ENCODE data around the gene WDR64.

DNA sequence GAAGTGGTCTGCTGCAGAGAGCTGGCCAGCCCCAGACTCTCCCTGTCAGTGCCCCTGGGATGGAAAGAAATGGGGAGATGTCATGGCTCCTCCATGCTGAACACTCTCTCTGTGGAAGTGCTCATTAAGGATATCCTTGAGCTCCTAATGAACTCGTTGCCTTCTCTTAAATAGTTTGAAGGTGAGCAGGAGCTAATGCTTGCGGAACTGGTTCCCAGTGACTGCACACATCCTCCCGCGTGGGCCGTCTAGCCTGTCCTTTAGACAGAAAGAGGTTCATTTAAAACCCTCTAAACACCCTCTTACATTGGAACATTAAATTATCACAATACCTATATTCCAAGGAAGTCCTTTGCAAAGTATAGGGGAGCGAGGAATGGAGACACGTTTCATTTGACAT lies 5.9 kb upstream of the WDR64 start:
- TF ChIP-seq, protein P1, sequence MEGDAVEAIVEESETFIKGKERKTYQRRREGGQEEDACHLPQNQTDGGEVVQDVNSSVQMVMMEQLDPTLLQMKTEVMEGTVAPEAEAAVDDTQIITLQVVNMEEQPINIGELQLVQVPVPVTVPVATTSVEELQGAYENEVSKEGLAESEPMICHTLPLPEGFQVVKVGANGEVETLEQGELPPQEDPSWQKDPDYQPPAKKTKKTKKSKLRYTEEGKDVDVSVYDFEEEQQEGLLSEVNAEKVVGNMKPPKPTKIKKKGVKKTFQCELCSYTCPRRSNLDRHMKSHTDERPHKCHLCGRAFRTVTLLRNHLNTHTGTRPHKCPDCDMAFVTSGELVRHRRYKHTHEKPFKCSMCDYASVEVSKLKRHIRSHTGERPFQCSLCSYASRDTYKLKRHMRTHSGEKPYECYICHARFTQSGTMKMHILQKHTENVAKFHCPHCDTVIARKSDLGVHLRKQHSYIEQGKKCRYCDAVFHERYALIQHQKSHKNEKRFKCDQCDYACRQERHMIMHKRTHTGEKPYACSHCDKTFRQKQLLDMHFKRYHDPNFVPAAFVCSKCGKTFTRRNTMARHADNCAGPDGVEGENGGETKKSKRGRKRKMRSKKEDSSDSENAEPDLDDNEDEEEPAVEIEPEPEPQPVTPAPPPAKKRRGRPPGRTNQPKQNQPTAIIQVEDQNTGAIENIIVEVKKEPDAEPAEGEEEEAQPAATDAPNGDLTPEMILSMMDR (IDR thresholded peaks at IDR 0.05; ENCODE audit: poor library complexity, severe bottlenecking) = no peak
- TF ChIP-seq, protein P2, sequence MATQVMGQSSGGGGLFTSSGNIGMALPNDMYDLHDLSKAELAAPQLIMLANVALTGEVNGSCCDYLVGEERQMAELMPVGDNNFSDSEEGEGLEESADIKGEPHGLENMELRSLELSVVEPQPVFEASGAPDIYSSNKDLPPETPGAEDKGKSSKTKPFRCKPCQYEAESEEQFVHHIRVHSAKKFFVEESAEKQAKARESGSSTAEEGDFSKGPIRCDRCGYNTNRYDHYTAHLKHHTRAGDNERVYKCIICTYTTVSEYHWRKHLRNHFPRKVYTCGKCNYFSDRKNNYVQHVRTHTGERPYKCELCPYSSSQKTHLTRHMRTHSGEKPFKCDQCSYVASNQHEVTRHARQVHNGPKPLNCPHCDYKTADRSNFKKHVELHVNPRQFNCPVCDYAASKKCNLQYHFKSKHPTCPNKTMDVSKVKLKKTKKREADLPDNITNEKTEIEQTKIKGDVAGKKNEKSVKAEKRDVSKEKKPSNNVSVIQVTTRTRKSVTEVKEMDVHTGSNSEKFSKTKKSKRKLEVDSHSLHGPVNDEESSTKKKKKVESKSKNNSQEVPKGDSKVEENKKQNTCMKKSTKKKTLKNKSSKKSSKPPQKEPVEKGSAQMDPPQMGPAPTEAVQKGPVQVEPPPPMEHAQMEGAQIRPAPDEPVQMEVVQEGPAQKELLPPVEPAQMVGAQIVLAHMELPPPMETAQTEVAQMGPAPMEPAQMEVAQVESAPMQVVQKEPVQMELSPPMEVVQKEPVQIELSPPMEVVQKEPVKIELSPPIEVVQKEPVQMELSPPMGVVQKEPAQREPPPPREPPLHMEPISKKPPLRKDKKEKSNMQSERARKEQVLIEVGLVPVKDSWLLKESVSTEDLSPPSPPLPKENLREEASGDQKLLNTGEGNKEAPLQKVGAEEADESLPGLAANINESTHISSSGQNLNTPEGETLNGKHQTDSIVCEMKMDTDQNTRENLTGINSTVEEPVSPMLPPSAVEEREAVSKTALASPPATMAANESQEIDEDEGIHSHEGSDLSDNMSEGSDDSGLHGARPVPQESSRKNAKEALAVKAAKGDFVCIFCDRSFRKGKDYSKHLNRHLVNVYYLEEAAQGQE (IDR thresholded peaks at IDR 0.05; ENCODE audit: borderline replicate concordance) = no peak
- TF ChIP-seq TAF1 (IDR thresholded peaks at IDR 0.05; ENCODE audit: low read depth) = no peak
- TF ChIP-seq SMC3 (conservative IDR thresholded peaks at IDR 0.05; ENCODE audit: poor library complexity) = no peak

Measured in neural cell (in vitro differentiated cells).